Sigmoid colon (tissue), 4 donors: Measurements from ENCODE around the gene HIVEP3.

Source experiments
- POLR2AphosphoS5 ChIP-seq, 4 donors: sonication (generic); formaldehyde crosslinking; IDR thresholded peaks; one replicate each; pipeline ENCODE4 v1.6.1; 2017; ENCODE audit warnings: antibody characterized with exemption in 4 of 4
- TF ChIP-seq, protein P1 (sequence below), 4 experiments: fragments of 450-650 bp in 3 of 4; fragments of 200-600 bp in 1 of 4; IDR thresholded peaks; one replicate each; pipeline ENCODE4 v1.5.1; 2016 to 2019; ENCODE audit warnings: antibody characterized with exemption in 4 of 4, mild to moderate bottlenecking in 3 of 4, moderate library complexity in 2 of 4

DNA sequence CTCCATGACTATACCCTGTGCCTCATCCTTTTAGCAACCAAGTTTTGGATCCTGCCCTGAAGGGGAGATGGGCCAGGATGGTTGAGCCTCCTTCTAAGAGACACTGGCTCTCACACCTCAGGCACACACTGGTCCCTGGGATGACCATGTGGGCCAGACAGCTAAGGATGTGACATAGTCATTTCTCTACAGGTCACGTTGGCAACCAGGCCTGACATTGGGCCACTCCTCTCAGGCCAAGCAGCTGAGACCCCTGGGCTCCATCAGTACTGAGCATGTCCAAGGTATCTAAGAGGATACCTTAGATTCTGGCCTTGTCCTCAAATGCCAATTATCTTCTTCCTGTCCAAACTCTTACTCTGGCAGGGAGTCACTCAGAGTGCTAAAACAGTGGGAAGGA lies 238.7 kb downstream of the HIVEP3 start:
- TF ChIP-seq, protein P1, sequence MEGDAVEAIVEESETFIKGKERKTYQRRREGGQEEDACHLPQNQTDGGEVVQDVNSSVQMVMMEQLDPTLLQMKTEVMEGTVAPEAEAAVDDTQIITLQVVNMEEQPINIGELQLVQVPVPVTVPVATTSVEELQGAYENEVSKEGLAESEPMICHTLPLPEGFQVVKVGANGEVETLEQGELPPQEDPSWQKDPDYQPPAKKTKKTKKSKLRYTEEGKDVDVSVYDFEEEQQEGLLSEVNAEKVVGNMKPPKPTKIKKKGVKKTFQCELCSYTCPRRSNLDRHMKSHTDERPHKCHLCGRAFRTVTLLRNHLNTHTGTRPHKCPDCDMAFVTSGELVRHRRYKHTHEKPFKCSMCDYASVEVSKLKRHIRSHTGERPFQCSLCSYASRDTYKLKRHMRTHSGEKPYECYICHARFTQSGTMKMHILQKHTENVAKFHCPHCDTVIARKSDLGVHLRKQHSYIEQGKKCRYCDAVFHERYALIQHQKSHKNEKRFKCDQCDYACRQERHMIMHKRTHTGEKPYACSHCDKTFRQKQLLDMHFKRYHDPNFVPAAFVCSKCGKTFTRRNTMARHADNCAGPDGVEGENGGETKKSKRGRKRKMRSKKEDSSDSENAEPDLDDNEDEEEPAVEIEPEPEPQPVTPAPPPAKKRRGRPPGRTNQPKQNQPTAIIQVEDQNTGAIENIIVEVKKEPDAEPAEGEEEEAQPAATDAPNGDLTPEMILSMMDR (IDR thresholded peaks at IDR 0.05): no peak
- TF ChIP-seq POLR2AphosphoS5 (IDR thresholded peaks at IDR 0.05): no peak
